HEK293T (cell line): ENCODE measurements around the gene SLC19A3.

Experiments
- HDGF ChIP-seq: fragments of 450-650 bp; IDR thresholded peaks from 2 replicates; pipeline ENCODE4 v1.6.1; 2017; ENCODE audit warnings: antibody characterized with exemption, borderline replicate concordance
- L3MBTL2 ChIP-seq: fragments of 450-650 bp; conservative IDR thresholded peaks from 2 replicates; pipeline ENCODE4 v1.6.1; 2016; ENCODE audit warnings: mild to moderate bottlenecking
- LEF1 ChIP-seq: fragments of 450-650 bp; IDR thresholded peaks from 2 replicates; pipeline ENCODE4 v1.6.1; 2017; ENCODE audit warnings: mild to moderate bottlenecking, borderline replicate concordance
- SP1 ChIP-seq: fragments of 450-650 bp; IDR thresholded peaks from 2 replicates; pipeline ENCODE4 v1.6.1; 2017

DNA sequence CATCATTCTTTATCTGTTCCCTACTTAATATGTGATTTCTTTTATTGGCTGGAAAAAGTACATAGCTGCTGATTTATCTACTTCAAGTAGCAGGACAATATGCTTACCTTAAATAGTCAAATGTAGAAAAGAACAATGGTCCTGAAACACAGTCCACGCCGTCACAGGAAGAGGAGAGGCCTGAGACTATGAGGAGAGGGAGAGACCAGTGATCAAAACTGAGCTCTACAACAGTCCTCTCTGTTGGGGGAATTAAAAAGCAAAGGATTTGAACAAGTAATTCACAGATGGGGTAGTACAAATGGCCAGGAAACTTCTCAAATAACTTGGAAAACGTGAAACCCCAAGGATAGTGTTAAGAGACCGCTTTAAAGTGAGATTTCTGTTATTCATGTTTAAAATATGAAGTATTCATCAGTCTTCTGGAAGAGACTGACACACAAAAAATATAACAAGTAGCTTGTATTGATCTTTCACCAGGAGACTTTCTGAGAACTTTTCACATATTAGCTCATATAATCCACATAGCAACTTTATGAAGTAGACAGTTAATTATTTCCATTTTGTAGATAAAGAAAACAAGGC is 48.1 kb upstream of the SLC19A3 start:
- no peak for TF ChIP-seq LEF1
- no peak for TF ChIP-seq HDGF
- no peak for TF ChIP-seq SP1
- no peak for TF ChIP-seq L3MBTL2
